ENCODE results near the gene TLK1. TPM values are rescaled to one million over a fixed set of nuclear protein-coding genes. Genes with fewer than 3 reads are reported as not detected.

TLK1 gene
- total and polyA plus RNA-seq, 10 of the 15 experiments (the other 5 are each of a cell fraction or from before 2014, with no cell fraction given) = 25.1 to 126 (median 57.3) TPM

GRCh38 chr2:171174075-171174474 lies 13.4 kb upstream of the TLK1 start:
- DNase-seq (ENCODE audit: low read depth, low spot score) (no peak), ATAC-seq (no peak), FAIRE-seq (no peak)
- ChIA-PET CTCF (interaction anchor here (0.6 to 1.2 kb wide), 5 partner anchors 8 to 242 kb away, joined by 3 to 4 read pairs (median 3); no protein-coding TSS in a partner anchor), SMC1A (ENCODE audit: uncharacterized antibody, unreplicated experiment) (interaction anchor here (1.0 to 2.2 kb wide), 7 partner anchors 10 to 243 kb away, joined by 3 to 7 read pairs (median 4); no protein-coding TSS in a partner anchor), RAD21 (ENCODE audit: unreplicated experiment) (interaction anchor here (0.8 to 1.4 kb wide), 5 partner anchors 9 to 20 kb away, joined by 3 to 5 read pairs (median 5); no protein-coding TSS in a partner anchor), POLR2A (interaction anchor here (0.5 to 0.7 kb wide), 2 partner anchors 8 to 162 kb away, joined by 3 to 6 read pairs; no protein-coding TSS in a partner anchor)
- H4K20me1 ChIP-seq (ENCODE audit: control insufficient read depth, insufficient read depth) = no peaks in the 10 kb centered on the region
- intact Hi-C loops (cut with micrococcal nuclease; ENCODE audit: unreplicated experiment) = no loop called here
- WGBS (ENCODE audit: insufficient coverage, insufficient replicate concordance, low lambda C conversion rate, missing lambda C conversion rate) = 100% methylated on average over 2 of the region's 2 CpGs
- H3K27ac ChIP-seq (ENCODE audit: control insufficient read depth, insufficient read depth) = no peak overlapping the region
- no TSS peak for BruUV-seq (replicated peaks)
- TF ChIP-seq CEBPB (IDR thresholded peaks at IDR 0.05; ENCODE audit: borderline replicate concordance in 1 of 2, low read depth in 2 of 2, low read length in 2 of 2) = no peak
- TF ChIP-seq HCFC1 (IDR thresholded peaks at IDR 0.05; ENCODE audit: low read length) = no peak
- no peak for TF ChIP-seq PBX3 (IDR thresholded peaks at IDR 0.05; ENCODE audit: insufficient replicate concordance, low read depth, low read length)
- no peak for TF ChIP-seq IRF4 (IDR thresholded peaks at IDR 0.05; ENCODE audit: low read depth, low read length)
- no peak for TF ChIP-seq MXI1 (IDR thresholded peaks at IDR 0.05; ENCODE audit: low read depth, low read length)
- TF ChIP-seq STAT1 (conservative IDR thresholded peaks at IDR 0.05) = no peak
- TF ChIP-seq NR2F1 (conservative IDR thresholded peaks at IDR 0.05) = no peak
- no peak for TF ChIP-seq TCF12 (IDR thresholded peaks at IDR 0.05; ENCODE audit: low read depth, low read length)
- TF ChIP-seq PRDM15 (CRISPR knock-in tag; IDR thresholded peaks at IDR 0.05) = no peak
- no peak for TF ChIP-seq CUX1 (IDR thresholded peaks at IDR 0.05; ENCODE audit: insufficient replicate concordance, low read depth, low read length)
- TF ChIP-seq SREBF2 (IDR thresholded peaks at IDR 0.05; ENCODE audit: low read length) = no peak
- TF ChIP-seq CREB1 (IDR thresholded peaks at IDR 0.05; ENCODE audit: low read depth) = no peak
- TF ChIP-seq ZBED1 (IDR thresholded peaks at IDR 0.05; ENCODE audit: borderline replicate concordance) = no peak
- no peaks in the 10 kb centered on the region for H3K79me2 ChIP-seq (ENCODE audit: control insufficient read depth, insufficient read depth, low read length)
- in situ Hi-C loops (cut with MboI) = no loop called here
- H3K36me3 ChIP-seq (ENCODE audit: control insufficient read depth in 2 of 2, insufficient read depth in 2 of 2, low read length in 1 of 2) = no peaks in the 10 kb centered on the region
- H3K9me3 ChIP-seq (replicated peaks; ENCODE audit: control insufficient read depth, insufficient read depth, low read length) = no peaks in the 10 kb centered on the region; the same call in 1 of the 3 replicates
- no peaks in the 10 kb centered on the region for H3K27me3 ChIP-seq (replicated peaks in 1 of 2; ENCODE audit: control insufficient read depth in 2 of 2, insufficient read depth in 2 of 2, low read length in 1 of 2)
- peaks cover 4% of the 10 kb centered on the region; the same call in 1 of the 2 replicates for H3K4me1 ChIP-seq (ENCODE audit: control insufficient read depth, insufficient read depth, low read length)
- no peak overlapping the region for H3K9ac ChIP-seq (ENCODE audit: control insufficient read depth, insufficient read depth, low read length)
- no peak overlapping the region for H3K4me2 ChIP-seq (ENCODE audit: control insufficient read depth, insufficient read depth)
- H3K4me3 ChIP-seq = no peak overlapping the region
- no peak overlapping the region for H2AFZ ChIP-seq (ENCODE audit: control insufficient read depth, low read depth, low read length)
